Measurements from ENCODE around the gene PDE7B. TPM values are rescaled to one million over a fixed set of nuclear protein-coding genes. Genes with fewer than 3 reads are reported as not detected.

PDE7B gene
- total and polyA plus RNA-seq, 8 donors: 0.29 to 73.2 (median 5.0) TPM

GRCh38 chr6:135985471-135985870 lies 134.0 kb downstream of the PDE7B start:
- no peak overlapping the region for H3K27ac ChIP-seq
- WGBS, 5 donors: 75 to 92% (median 82%) methylated on average over 3 of the region's 3 CpGs
- no peak overlapping the region for H3K4me3 ChIP-seq
- DNase-seq: no peak
- H3K36me3 ChIP-seq: no peaks in the 10 kb centered on the region
- intact Hi-C loops (cut with DNase I; ENCODE audit: low total_unique reads): no loop called here
- no peak for TF ChIP-seq CTCF (IDR thresholded peaks at IDR 0.05)
- no peak for TF ChIP-seq POLR2A (IDR thresholded peaks at IDR 0.05)
- TF ChIP-seq POLR2AphosphoS5 (IDR thresholded peaks at IDR 0.05): no peak
- TF ChIP-seq EP300 (IDR thresholded peaks at IDR 0.05): no peak
- H3K27me3 ChIP-seq: no peaks in the 10 kb centered on the region
- no peaks in the 10 kb centered on the region for H3K9me3 ChIP-seq
- H3K4me1 ChIP-seq: no peaks in the 10 kb centered on the region

- H3K27ac ChIP-seq: no peak overlapping the region
- H3K4me1 ChIP-seq: no peaks in the 10 kb centered on the region
- no peaks in the 10 kb centered on the region for H3K27me3 ChIP-seq
- no peaks in the 10 kb centered on the region for H3K36me3 ChIP-seq
- intact Hi-C loops (cut with DNase I; ENCODE audit: low total_unique reads): no loop called here
- H3K4me3 ChIP-seq: no peak overlapping the region
- WGBS, 5 donors: 89 to 98% (median 94%) methylated on average over 3 of the region's 3 CpGs
- TF ChIP-seq POLR2A (IDR thresholded peaks at IDR 0.05) (no peak), EP300 (IDR thresholded peaks at IDR 0.05) (no peak), POLR2AphosphoS5 (IDR thresholded peaks at IDR 0.05) (no peak), CTCF (IDR thresholded peaks at IDR 0.05) (no peak)
- no peak for DNase-seq
- no peaks in the 10 kb centered on the region for H3K9me3 ChIP-seq
Measured at GRCh38 chr6:135987226-135987625, 135.7 kb downstream of the PDE7B start.

GRCh38 chr6:135990439-135990838 lies 138.9 kb downstream of the PDE7B start:
- H3K4me3 ChIP-seq: no peak overlapping the region
- H3K27ac ChIP-seq: no peak overlapping the region
- H3K36me3 ChIP-seq: no peaks in the 10 kb centered on the region
- no peaks in the 10 kb centered on the region for H3K4me1 ChIP-seq
- TF ChIP-seq EP300 (IDR thresholded peaks at IDR 0.05) (no peak), POLR2A (IDR thresholded peaks at IDR 0.05) (no peak), POLR2AphosphoS5 (IDR thresholded peaks at IDR 0.05) (no peak), CTCF (IDR thresholded peaks at IDR 0.05) (no peak)
- 87 to 92% (median 90%) methylated on average over 4 of the region's 4 CpGs for WGBS, 5 donors
- H3K9me3 ChIP-seq: no peaks in the 10 kb centered on the region
- intact Hi-C loops (cut with DNase I; ENCODE audit: low total_unique reads): no loop called here
- H3K27me3 ChIP-seq: no peaks in the 10 kb centered on the region
- DNase-seq: no peak

- no peaks in the 10 kb centered on the region for H3K36me3 ChIP-seq
Measured at GRCh38 chr6:135990855-135991464, 139.5 kb downstream of the PDE7B start.

More at GRCh38 chr6:135990855-135991464, 139.5 kb downstream of the PDE7B start:
- H3K27ac ChIP-seq: no peak overlapping the region
- DNase-seq: no peak
- TF ChIP-seq CTCF (IDR thresholded peaks at IDR 0.05): no peak
- no peak for TF ChIP-seq EP300 (IDR thresholded peaks at IDR 0.05)
- no peak for TF ChIP-seq POLR2A (IDR thresholded peaks at IDR 0.05)
- TF ChIP-seq POLR2AphosphoS5 (IDR thresholded peaks at IDR 0.05): no peak
- no peaks in the 10 kb centered on the region for H3K9me3 ChIP-seq
- intact Hi-C loops (cut with DNase I; ENCODE audit: low total_unique reads): no loop called here
- no peak overlapping the region for H3K4me3 ChIP-seq
- 85 to 92% (median 87%) methylated on average over 4 of the region's 4 CpGs for WGBS, 5 donors
- no peaks in the 10 kb centered on the region for H3K27me3 ChIP-seq
- no peaks in the 10 kb centered on the region for H3K4me1 ChIP-seq
